Measurements from ENCODE around the gene WFIKKN2. TPM values are rescaled to one million over a fixed set of nuclear protein-coding genes. Genes with fewer than 3 reads are reported as not detected.

WFIKKN2 gene
- total RNA-seq, 1 experiment from 2014 or later = not detected

- H3K27ac Mint-ChIP-seq (ENCODE audit: unreplicated experiment) = no peak overlapping the region
- Histone ChIP-seq H3K4me3 (ENCODE audit: low read depth, low read length) (no peak overlapping the region), H3K36me3 (ENCODE audit: control insufficient read depth, insufficient read depth, low read length) (no peaks in the 10 kb centered on the region), H3K9me3 (no peaks in the 10 kb centered on the region), H3K4me1 (peaks cover 10% of the 10 kb centered on the region; the same call in 1 of the 2 replicates), H3K27me3 (replicated peaks; ENCODE audit: control insufficient read depth, insufficient read depth, low read length) (no peaks in the 10 kb centered on the region)
- H3K36me3 Mint-ChIP-seq (ENCODE audit: insufficient read depth, unreplicated experiment) = no peaks in the 10 kb centered on the region
- intact Hi-C loops (cut with micrococcal nuclease; ENCODE audit: unreplicated experiment) = loop anchor here (1.0 to 10.0 kb wide), 2 partner anchors 15 to 64 kb away; no protein-coding TSS in a partner anchor
- peak; percentile 56 to 65 for DNase-seq
- H3K4me3 Mint-ChIP-seq (ENCODE audit: unreplicated experiment) = no peak overlapping the region
- ChIA-PET POLR2A (no interaction called here), CTCF (interaction anchor here (1.0 to 2.6 kb wide), 2 partner anchors 15 to 54 kb away, joined by 3 to 27 read pairs; no protein-coding TSS in a partner anchor)
- no TSS peak for BruUV-seq (replicated peaks)
- no peak for TF ChIP-seq CTCF (IDR thresholded peaks at IDR 0.05; ENCODE audit: insufficient read depth in 1 of 2, low read depth in 1 of 2, low read length in 1 of 2, severe bottlenecking in 1 of 2, unreplicated experiment in 1 of 2)
- peaks cover 7% of the 10 kb centered on the region for H3K4me1 Mint-ChIP-seq (ENCODE audit: low read depth, unreplicated experiment)
- no peaks in the 10 kb centered on the region for H3K27me3 Mint-ChIP-seq (ENCODE audit: insufficient read depth, unreplicated experiment)
- no peaks in the 10 kb centered on the region for H3K9me3 Mint-ChIP-seq (ENCODE audit: unreplicated experiment)
Measured at GRCh38 chr17:50798424-50799288, 36.7 kb upstream of the WFIKKN2 start.

DNA sequence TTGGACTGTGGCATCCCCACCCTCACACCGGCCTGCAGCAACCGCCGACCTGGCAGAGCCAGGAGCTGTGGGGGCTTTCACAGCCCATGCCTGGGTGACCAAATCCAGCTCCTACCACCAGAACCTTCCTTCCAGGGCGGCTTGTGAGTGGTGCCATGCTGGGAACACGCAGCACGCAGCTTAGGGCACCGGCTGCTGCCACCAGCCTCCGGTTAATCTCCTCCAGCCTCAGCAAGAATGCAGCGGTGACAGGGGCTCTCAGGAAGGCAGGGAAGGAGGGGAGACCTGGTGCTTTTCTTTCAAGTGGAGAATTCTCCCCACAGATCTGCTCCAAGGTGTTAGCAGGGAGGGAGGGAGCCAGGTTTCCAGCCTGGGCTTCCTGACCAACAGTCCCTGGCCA is 35.8 kb upstream of the WFIKKN2 start:
- no peaks in the 10 kb centered on the region for H3K36me3 ChIP-seq (ENCODE audit: control insufficient read depth, insufficient read depth, low read length)
- intact Hi-C loops (cut with micrococcal nuclease; ENCODE audit: unreplicated experiment) = loop anchor here (1.0 to 10.0 kb wide), 2 partner anchors 16 to 65 kb away; no protein-coding TSS in a partner anchor
- no peak for DNase-seq
- Mint-ChIP-seq H3K27me3 (ENCODE audit: insufficient read depth, unreplicated experiment) (no peaks in the 10 kb centered on the region), H3K27ac (ENCODE audit: unreplicated experiment) (no peak overlapping the region), H3K4me3 (ENCODE audit: unreplicated experiment) (no peak overlapping the region), H3K36me3 (ENCODE audit: insufficient read depth, unreplicated experiment) (no peaks in the 10 kb centered on the region), H3K9me3 (ENCODE audit: unreplicated experiment) (no peaks in the 10 kb centered on the region), H3K4me1 (ENCODE audit: low read depth, unreplicated experiment) (peaks cover 7% of the 10 kb centered on the region)
- no peaks in the 10 kb centered on the region for H3K9me3 ChIP-seq
- BruUV-seq (replicated peaks) = no TSS peak
- ChIA-PET POLR2A (no interaction called here), CTCF (interaction anchor here (2.6 kb wide), 1 partner anchor 16 kb away, joined by 27 read pairs; no protein-coding TSS in a partner anchor)
- H3K27me3 ChIP-seq (replicated peaks; ENCODE audit: control insufficient read depth, insufficient read depth, low read length) = no peaks in the 10 kb centered on the region
- no peak for TF ChIP-seq CTCF (IDR thresholded peaks at IDR 0.05; ENCODE audit: insufficient read depth in 1 of 2, low read depth in 1 of 2, low read length in 1 of 2, severe bottlenecking in 1 of 2, unreplicated experiment in 1 of 2)
- peaks cover 10% of the 10 kb centered on the region; the same call in 1 of the 2 replicates for H3K4me1 ChIP-seq
- H3K4me3 ChIP-seq (ENCODE audit: low read depth, low read length) = no peak overlapping the region

DNA sequence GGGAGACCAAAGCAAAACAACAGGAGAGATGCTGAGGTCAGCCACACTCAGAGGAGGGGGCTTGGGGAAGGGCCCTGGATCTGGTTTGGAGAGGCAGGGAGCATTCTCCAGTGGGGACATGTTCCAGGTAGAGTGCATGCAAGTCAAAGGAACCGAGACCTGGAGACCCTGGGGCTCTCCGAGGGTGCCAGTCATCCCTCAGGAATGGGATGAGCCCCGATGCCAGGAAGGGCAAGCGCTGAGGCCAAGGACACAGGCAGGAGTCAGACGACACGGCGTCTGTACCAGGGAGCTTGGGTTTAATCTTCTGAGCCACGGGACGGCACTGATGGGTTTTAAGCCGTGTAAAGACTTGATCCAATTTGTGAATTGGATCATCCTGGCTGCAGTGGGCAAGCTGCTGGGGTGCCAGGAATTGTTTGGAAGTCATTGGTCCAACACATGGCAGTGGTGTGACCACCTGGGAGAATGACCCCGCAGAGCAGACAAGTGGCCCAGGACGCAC is 35.1 kb upstream of the WFIKKN2 start:
- ChIA-PET CTCF (interaction anchor here (1.0 to 1.4 kb wide), 2 partner anchors 52 to 149 kb away, joined by 3 read pairs; no protein-coding TSS in a partner anchor), POLR2A (no interaction called here)
- DNase-seq = no peak
- no peak overlapping the region for H3K27ac Mint-ChIP-seq (ENCODE audit: unreplicated experiment)
- Histone ChIP-seq H3K9me3 (no peaks in the 10 kb centered on the region), H3K4me1 (peaks cover 10% of the 10 kb centered on the region; the same call in 1 of the 2 replicates), H3K27me3 (replicated peaks; ENCODE audit: control insufficient read depth, insufficient read depth, low read length) (no peaks in the 10 kb centered on the region), H3K4me3 (ENCODE audit: low read depth, low read length) (no peak overlapping the region), H3K36me3 (ENCODE audit: control insufficient read depth, insufficient read depth, low read length) (no peaks in the 10 kb centered on the region)
- H3K36me3 Mint-ChIP-seq (ENCODE audit: insufficient read depth, unreplicated experiment) = no peaks in the 10 kb centered on the region
- TF ChIP-seq CTCF (IDR thresholded peaks at IDR 0.05; ENCODE audit: insufficient read depth in 1 of 2, low read depth in 1 of 2, low read length in 1 of 2, severe bottlenecking in 1 of 2, unreplicated experiment in 1 of 2) = no peak
- intact Hi-C loops (cut with micrococcal nuclease; ENCODE audit: unreplicated experiment) = no loop called here
- no peaks in the 10 kb centered on the region for H3K9me3 Mint-ChIP-seq (ENCODE audit: unreplicated experiment)
- no peak overlapping the region for H3K4me3 Mint-ChIP-seq (ENCODE audit: unreplicated experiment)
- H3K4me1 Mint-ChIP-seq (ENCODE audit: low read depth, unreplicated experiment) = peaks cover 7% of the 10 kb centered on the region
- H3K27me3 Mint-ChIP-seq (ENCODE audit: insufficient read depth, unreplicated experiment) = no peaks in the 10 kb centered on the region
- no TSS peak for BruUV-seq (replicated peaks)
